Large intestine (tissue), 3 donors: ENCODE results near the gene CRYBG3. TPM values are rescaled to one million over a fixed set of nuclear protein-coding genes. Genes with fewer than 3 reads are reported as not detected.

Experiments used
- DNase-seq, 2 donors: peaks; one replicate each; pipeline versions ENCODE4 v3.0.0 to v3.0.0-alpha.2; 2013
- H3K27ac ChIP-seq: one replicate; pipeline ENCODE4 v1.5.1; 2013; ENCODE audit warnings: low read length
- H3K27me3 ChIP-seq: 2 replicates; pipeline ENCODE4 v1.6.1; 2013; ENCODE audit warnings: low read length; ENCODE audit not compliant: control insufficient read depth, insufficient read depth
- H3K36me3 ChIP-seq: 2 replicates; pipeline ENCODE4 v1.6.1; 2013; ENCODE audit warnings: low read length; ENCODE audit not compliant: control insufficient read depth, insufficient read depth
- H3K4me1 ChIP-seq: one replicate; pipeline ENCODE4 v1.6.1; 2013; ENCODE audit warnings: low read length; ENCODE audit not compliant: control insufficient read depth, insufficient read depth
- H3K4me3 ChIP-seq: one replicate; pipeline ENCODE4 v1.5.1; 2013; ENCODE audit warnings: low read length
- H3K9me3 ChIP-seq: one replicate; pipeline ENCODE4 v1.6.1; 2013; ENCODE audit warnings: mild to moderate bottlenecking, low read depth, low read length, moderate library complexity; ENCODE audit not compliant: control insufficient read depth
- WGBS: methylation state at CpG from one replicate; pipeline ENCODE4 v1.1.5; 2013; ENCODE audit warnings: low lambda C conversion rate; ENCODE audit not compliant: insufficient coverage; 5-methylcytosine and 5-hydroxymethylcytosine counted together
- polyA plus RNA-seq: library from polyadenylated mRNA; unstranded; fragments of 120-200 nt; gene quantifications from one replicate; pipeline ENCODE4 v1.2.1, GENCODE V29; 2013

Gene CRYBG3
- polyA plus RNA-seq, 1 donor = 8.9 TPM

DNA sequence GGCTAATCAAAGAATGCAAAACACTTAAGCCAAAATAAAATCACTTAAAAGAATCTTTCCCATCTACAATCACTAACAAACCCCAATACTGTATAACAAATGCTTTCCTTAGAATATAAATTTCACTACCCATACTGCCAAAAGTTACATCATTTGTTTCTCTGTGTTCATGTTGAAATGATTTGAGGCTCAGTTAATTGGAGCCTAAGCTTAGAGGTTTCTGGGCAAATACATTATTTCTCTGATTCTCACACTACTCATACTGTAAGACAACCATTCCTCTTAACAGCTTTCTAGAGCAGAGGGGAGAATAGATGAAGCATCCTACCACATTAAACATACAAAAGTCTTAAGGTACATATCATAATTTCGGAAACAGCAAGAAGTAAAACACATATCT lies 148.3 kb downstream of the CRYBG3 start:
- no peak overlapping the region for H3K4me3 ChIP-seq
- peaks cover 15% of the 10 kb centered on the region for H3K36me3 ChIP-seq
- peaks cover 11% of the 10 kb centered on the region for H3K4me1 ChIP-seq
- H3K9me3 ChIP-seq = no peaks in the 10 kb centered on the region
- 80% methylated on average over 1 of the region's 1 CpG for WGBS
- no peak for DNase-seq
- H3K27ac ChIP-seq = no peak overlapping the region
- no peaks in the 10 kb centered on the region for H3K27me3 ChIP-seq

GRCh38 chr3:97970956-97971620 lies 149.3 kb downstream of the CRYBG3 start:
- H3K36me3 ChIP-seq = peaks cover 12% of the 10 kb centered on the region
- H3K9me3 ChIP-seq = no peaks in the 10 kb centered on the region
- peak overlapping the region; percentile 47 for H3K4me3 ChIP-seq
- peaks cover 11% of the 10 kb centered on the region for H3K4me1 ChIP-seq
- H3K27me3 ChIP-seq = no peaks in the 10 kb centered on the region
- no peak overlapping the region for H3K27ac ChIP-seq
- WGBS = no CpG with 5 or more reads among the region's 9 CpGs
- no peak for DNase-seq

DNA sequence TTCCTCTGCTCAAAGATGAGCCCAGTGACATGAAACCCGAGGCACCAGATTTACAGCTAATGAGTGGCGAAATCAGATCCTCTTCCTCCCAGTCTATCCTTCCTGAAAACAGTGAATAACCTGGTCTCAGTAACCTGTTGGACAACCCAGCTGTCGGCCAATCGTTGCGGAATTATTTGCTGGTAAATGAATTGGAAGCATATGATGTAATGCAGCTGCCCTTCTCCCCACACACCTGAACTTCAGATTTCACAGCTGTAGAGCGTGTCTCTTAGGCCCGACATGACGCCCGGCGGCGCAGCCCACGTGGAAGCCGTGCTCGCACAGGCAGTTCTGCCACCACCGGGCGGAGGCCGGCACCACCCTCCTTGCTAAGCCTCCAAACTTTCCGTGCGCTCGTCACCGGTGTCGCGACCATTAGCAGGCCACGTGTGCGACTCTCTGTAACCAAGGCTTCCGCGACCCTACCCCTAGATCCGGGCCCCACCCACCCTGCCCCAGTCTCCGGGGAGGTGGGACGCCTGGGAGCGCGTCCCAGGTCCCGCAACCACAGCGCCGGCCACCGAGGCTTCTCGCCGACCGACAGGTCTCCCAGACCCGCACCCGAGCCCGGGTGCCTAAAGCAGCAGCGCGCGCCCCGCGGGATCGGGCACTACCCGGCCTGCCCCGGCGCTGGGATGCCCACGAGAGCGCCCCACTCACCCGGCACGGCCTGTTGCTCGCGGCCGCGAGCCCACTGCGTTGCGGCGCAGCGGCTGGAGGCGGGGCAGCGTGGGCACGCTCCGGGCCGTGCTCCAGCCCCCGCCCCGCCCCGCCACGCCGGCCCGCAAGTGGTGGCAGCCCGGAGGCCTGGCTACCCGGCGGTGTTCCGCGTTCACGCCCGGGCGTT lies 150.1 kb downstream of the CRYBG3 start, which contains the start of gene RIOX2:
RIOX2 (minus strand) TSS at position 753 of the 889 bp plus-strand sequence. CDS start 4,838 bp downstream, outside the sequence.
- H3K27ac ChIP-seq = peak within 1 kb of the TSS; percentile 55
- WGBS = no CpG with 5 or more reads among the region's 82 CpGs
- DNase-seq = peak; percentile 66 to 85
- H3K27me3 ChIP-seq = no peaks in the 10 kb centered on the region
- H3K4me3 ChIP-seq = peak within 1 kb of the TSS; percentile 47
- H3K9me3 ChIP-seq = no peaks in the 10 kb centered on the region
- H3K36me3 ChIP-seq = peaks cover 5% of the 10 kb centered on the region
- H3K4me1 ChIP-seq = peaks cover 11% of the 10 kb centered on the region

- H3K27ac ChIP-seq = no peak overlapping the region
- no peaks in the 10 kb centered on the region for H3K36me3 ChIP-seq
- peaks cover 11% of the 10 kb centered on the region for H3K4me1 ChIP-seq
- no peaks in the 10 kb centered on the region for H3K27me3 ChIP-seq
- DNase-seq = no peak
- WGBS = 100% methylated on average over 1 of the region's 9 CpGs
- H3K4me3 ChIP-seq = peak overlapping the region; percentile 47
- H3K9me3 ChIP-seq = no peaks in the 10 kb centered on the region
These were observed 151.2 kb downstream of the CRYBG3 start for GRCh38 chr3:97972976-97973375.

GRCh38 chr3:97974996-97975395 lies 153.2 kb downstream of the CRYBG3 start:
- no peaks in the 10 kb centered on the region for H3K36me3 ChIP-seq
- peaks cover 11% of the 10 kb centered on the region for H3K4me1 ChIP-seq
- no peak overlapping the region for H3K4me3 ChIP-seq
- DNase-seq = no peak
- WGBS = no CpG with 5 or more reads among the region's 3 CpGs
- H3K27ac ChIP-seq = no peak overlapping the region
- H3K27me3 ChIP-seq = no peaks in the 10 kb centered on the region
- H3K9me3 ChIP-seq = no peaks in the 10 kb centered on the region

DNA sequence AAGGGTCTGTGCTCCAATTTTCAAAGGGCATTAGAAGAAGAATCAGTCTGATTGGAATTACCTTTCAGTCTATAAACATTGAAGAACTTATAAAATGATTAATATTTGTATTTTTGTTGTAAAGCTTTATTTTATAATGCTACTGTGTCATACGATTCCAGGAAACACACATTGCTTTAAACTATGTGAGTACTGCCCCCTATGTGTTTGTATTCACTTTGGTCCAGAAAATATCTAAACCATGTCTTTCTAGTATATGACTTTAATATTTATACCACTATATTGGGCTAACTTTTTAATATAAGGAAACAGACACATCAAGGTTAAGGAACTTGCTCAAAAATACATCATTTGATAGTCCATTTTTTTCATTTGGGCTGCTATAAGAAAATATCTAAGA lies 153.7 kb downstream of the CRYBG3 start:
- H3K36me3 ChIP-seq = no peaks in the 10 kb centered on the region
- DNase-seq = no peak
- H3K4me1 ChIP-seq = peaks cover 11% of the 10 kb centered on the region
- WGBS = no CpG with 5 or more reads among the region's 1 CpG
- no peaks in the 10 kb centered on the region for H3K27me3 ChIP-seq
- no peaks in the 10 kb centered on the region for H3K9me3 ChIP-seq
- H3K27ac ChIP-seq = no peak overlapping the region
- H3K4me3 ChIP-seq = no peak overlapping the region

DNA sequence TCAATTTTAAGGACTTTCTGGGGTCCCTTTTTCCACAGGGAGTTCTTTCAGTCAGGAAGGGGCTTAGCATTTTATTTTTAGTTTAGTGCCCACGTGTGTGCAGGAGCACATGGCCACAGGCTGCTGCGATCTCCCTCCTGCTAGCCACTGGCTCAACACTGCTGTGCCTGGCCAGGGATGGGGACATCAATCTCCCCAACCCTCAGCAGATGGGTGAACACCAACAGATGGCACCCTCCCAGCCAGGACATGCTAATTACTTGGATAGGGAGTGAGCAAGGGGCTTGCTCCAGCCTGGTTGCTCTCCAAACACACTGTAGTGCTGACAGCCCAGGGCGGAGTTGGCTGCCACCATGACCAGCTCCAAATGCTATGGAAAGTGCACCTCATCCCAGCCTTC lies 157.8 kb downstream of the CRYBG3 start:
- Histone ChIP-seq H3K4me3 (no peak overlapping the region), H3K27ac (no peak overlapping the region), H3K36me3 (no peaks in the 10 kb centered on the region), H3K9me3 (no peaks in the 10 kb centered on the region), H3K27me3 (no peaks in the 10 kb centered on the region), H3K4me1 (no peaks in the 10 kb centered on the region)
- no CpG with 5 or more reads among the region's 3 CpGs for whole genome bisulfite sequencing
- DNase-seq = no peak

DNA sequence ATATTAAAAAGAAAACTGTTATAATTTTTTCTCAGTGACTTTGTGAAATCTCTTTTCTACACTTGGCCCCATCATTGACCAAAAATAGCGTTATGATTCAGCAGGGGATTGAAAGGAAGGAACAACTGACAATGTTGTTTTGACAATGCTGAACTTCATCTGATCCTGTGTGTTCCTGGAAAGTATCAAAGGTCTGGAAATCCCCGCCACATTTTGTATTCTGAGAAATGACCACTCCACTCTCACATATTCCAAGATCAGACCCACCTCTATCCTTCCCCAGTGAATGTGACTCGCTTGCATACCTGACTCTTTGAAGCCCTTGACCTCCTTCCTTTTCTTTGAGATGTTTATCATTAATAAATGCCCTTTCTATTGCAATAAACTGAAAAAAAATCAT lies 160.1 kb downstream of the CRYBG3 start:
- no peaks in the 10 kb centered on the region for H3K36me3 ChIP-seq

GRCh38 chr3:97983933-97984491 lies 162.2 kb downstream of the CRYBG3 start:
- Histone ChIP-seq H3K27me3 (no peaks in the 10 kb centered on the region), H3K9me3 (peaks cover 6% of the 10 kb centered on the region), H3K4me3 (no peak overlapping the region), H3K36me3 (no peaks in the 10 kb centered on the region), H3K4me1 (no peaks in the 10 kb centered on the region), H3K27ac (no peak overlapping the region)
- DNase-seq = no peak
- WGBS = 86% methylated on average over 1 of the region's 2 CpGs

More for the DNA sequence above, 160.1 kb downstream of the CRYBG3 start:
- WGBS = 20% methylated on average over 1 of the region's 3 CpGs
- no peak overlapping the region for H3K4me3 ChIP-seq
- no peaks in the 10 kb centered on the region for H3K4me1 ChIP-seq
- no peak overlapping the region for H3K27ac ChIP-seq
- no peaks in the 10 kb centered on the region for H3K27me3 ChIP-seq
- no peaks in the 10 kb centered on the region for H3K9me3 ChIP-seq
- no peak for DNase-seq

DNA sequence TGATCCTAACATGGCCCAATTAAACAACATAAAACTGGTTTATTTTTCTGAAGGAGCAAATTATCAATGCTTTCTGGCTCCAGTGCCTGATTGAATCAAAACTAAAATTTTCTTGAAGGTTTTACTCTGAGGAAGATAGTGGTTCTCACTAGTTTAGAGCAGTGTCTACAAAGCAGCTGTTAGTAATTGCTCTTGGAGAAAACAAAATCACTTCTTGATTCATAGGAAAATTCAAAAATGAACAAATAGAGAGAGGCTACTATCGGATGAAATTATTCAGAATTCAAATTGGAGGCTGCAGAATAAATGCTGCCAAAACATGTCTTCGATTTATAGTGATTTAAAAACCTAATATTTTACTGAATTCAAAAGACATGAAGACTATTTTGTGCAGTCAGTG lies 165.5 kb downstream of the CRYBG3 start:
- WGBS = 100% methylated on average over 2 of the region's 2 CpGs
- Histone ChIP-seq H3K4me3 (no peak overlapping the region), H3K9me3 (peaks cover 10% of the 10 kb centered on the region), H3K27ac (no peak overlapping the region), H3K36me3 (no peaks in the 10 kb centered on the region), H3K27me3 (no peaks in the 10 kb centered on the region), H3K4me1 (no peaks in the 10 kb centered on the region)
- DNase-seq = no peak
